ENCODE data around the gene AGAP2. TPM values are rescaled to one million over a fixed set of nuclear protein-coding genes. Genes with fewer than 3 reads are reported as not detected.

Gene AGAP2
- total and polyA plus RNA-seq, 9 of the 15 experiments (the other 6 are each of a cell fraction or from before 2014, with no cell fraction given), result 0.04 to 0.77 (median 0.28) TPM; not detected in 1

DNA sequence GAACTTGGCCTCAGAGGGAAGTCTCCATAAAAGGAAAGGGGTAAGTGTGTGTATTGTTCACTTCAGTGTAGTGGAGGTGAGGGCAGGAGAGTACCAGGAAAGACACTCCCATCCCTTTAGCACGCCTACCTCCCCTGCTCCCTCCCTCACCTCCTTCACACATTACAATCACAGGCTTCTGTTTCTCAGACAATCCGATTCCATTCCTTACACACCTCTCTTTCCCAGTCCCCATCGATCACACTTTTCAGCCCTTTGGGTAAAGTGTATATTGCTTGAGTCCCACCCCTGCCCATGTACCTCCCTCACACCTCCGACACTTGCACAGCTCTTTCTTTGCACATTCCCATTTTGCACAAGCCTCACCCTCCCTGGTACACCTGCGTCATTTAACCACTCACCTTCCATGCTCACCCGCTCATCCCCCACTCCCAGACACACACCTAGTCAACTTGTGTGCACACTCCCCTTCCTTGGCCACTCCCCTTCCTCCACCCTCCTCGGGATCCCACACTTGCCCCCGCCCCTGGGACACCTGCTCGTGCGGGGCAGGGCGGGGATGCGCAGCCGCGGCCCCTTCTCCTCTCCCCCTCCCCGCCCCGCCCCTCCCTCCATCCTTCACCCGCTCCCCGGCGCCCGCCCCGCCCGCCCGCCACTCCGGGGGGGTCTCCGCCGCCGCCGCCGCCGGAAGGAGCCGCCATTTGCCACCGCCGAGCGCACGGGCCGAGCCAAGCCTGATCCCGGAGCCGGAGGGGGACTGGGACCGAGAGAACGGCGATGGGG lies 16.1 kb upstream of the AGAP2 start, which contains the start of gene MARCHF9 (continued):
- TF ChIP-seq MYC (IDR thresholded peaks at IDR 0.05; ENCODE audit: low read depth, low read length), result 0 out of 2 replicates have a peak, but pooled peaks have one; percentile 16
- no peak for TF ChIP-seq MYC (CRISPR knock-in tag; IDR thresholded peaks at IDR 0.05; ENCODE audit: borderline replicate concordance, low read depth)
- TF ChIP-seq, protein P1, sequence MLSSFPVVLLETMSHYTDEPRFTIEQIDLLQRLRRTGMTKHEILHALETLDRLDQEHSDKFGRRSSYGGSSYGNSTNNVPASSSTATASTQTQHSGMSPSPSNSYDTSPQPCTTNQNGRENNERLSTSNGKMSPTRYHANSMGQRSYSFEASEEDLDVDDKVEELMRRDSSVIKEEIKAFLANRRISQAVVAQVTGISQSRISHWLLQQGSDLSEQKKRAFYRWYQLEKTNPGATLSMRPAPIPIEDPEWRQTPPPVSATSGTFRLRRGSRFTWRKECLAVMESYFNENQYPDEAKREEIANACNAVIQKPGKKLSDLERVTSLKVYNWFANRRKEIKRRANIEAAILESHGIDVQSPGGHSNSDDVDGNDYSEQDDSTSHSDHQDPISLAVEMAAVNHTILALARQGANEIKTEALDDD (IDR thresholded peaks at IDR 0.05), result no peak
- no peak for TF ChIP-seq BDP1 (IDR thresholded peaks at IDR 0.05; ENCODE audit: insufficient read depth, insufficient read length)
- TF ChIP-seq, protein P2, sequence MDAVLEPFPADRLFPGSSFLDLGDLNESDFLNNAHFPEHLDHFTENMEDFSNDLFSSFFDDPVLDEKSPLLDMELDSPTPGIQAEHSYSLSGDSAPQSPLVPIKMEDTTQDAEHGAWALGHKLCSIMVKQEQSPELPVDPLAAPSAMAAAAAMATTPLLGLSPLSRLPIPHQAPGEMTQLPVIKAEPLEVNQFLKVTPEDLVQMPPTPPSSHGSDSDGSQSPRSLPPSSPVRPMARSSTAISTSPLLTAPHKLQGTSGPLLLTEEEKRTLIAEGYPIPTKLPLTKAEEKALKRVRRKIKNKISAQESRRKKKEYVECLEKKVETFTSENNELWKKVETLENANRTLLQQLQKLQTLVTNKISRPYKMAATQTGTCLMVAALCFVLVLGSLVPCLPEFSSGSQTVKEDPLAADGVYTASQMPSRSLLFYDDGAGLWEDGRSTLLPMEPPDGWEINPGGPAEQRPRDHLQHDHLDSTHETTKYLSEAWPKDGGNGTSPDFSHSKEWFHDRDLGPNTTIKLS (IDR thresholded peaks at IDR 0.05; ENCODE audit: borderline replicate concordance, low read depth), result no peak
- no peak for TF ChIP-seq ZNF140 (CRISPR knock-in tag; IDR thresholded peaks at IDR 0.05)
- TF ChIP-seq, protein P3, sequence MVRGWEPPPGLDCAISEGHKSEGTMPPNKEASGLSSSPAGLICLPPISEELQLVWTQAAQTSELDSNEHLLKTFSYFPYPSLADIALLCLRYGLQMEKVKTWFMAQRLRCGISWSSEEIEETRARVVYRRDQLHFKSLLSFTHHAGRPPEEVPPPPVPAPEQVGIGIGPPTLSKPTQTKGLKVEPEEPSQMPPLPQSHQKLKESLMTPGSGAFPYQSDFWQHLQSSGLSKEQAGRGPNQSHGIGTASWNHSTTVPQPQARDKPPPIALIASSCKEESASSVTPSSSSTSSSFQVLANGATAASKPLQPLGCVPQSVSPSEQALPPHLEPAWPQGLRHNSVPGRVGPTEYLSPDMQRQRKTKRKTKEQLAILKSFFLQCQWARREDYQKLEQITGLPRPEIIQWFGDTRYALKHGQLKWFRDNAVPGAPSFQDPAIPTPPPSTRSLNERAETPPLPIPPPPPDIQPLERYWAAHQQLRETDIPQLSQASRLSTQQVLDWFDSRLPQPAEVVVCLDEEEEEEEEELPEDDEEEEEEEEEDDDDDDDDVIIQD (CRISPR knock-in tag; IDR thresholded peaks at IDR 0.05), result no peak
- TF ChIP-seq TSC22D4 (tag; IDR thresholded peaks at IDR 0.05), result no peak
- peak; percentile 23 to 48; a peak in 1 of 4 replicates for TF ChIP-seq FOXK2 (conservative IDR thresholded peaks at IDR 0.05 in 1 of 2, IDR thresholded peaks at IDR 0.05 in 1 of 2; ENCODE audit: low read depth in 2 of 2)
- TF ChIP-seq NKRF (IDR thresholded peaks at IDR 0.05; ENCODE audit: borderline replicate concordance), result peak; percentile 61; the same call in 1 of the 2 replicates
- peak; percentile 38; the same call in 1 of the 2 replicates for TF ChIP-seq MTA1 (IDR thresholded peaks at IDR 0.05; ENCODE audit: borderline replicate concordance)
- TF ChIP-seq IRF2 (CRISPR knock-in tag; IDR thresholded peaks at IDR 0.05), result no peak
- TF ChIP-seq, protein P4, sequence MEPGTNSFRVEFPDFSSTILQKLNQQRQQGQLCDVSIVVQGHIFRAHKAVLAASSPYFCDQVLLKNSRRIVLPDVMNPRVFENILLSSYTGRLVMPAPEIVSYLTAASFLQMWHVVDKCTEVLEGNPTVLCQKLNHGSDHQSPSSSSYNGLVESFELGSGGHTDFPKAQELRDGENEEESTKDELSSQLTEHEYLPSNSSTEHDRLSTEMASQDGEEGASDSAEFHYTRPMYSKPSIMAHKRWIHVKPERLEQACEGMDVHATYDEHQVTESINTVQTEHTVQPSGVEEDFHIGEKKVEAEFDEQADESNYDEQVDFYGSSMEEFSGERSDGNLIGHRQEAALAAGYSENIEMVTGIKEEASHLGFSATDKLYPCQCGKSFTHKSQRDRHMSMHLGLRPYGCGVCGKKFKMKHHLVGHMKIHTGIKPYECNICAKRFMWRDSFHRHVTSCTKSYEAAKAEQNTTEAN (CRISPR knock-in tag; IDR thresholded peaks at IDR 0.05), result no peak
- peak; percentile 62 to 80; a peak in 2 of 4 replicates for TF ChIP-seq MLLT1 (IDR thresholded peaks at IDR 0.05)
- TF ChIP-seq MTA2 (IDR thresholded peaks at IDR 0.05; ENCODE audit: low read depth), result no peak
